H7 (cell line): ENCODE results near the gene LSM14A. TPM values are rescaled to one million over a fixed set of nuclear protein-coding genes. Genes with fewer than 3 reads are reported as not detected.
"Not testable (repeated sequence)": the region's sequence is repeated elsewhere in the genome, so short reads cannot be mapped to it uniquely, and the experiment has no call there.

Experiments used
- DNase-seq: peaks from one replicate; pipeline ENCODE4 v3.0.0; 2012
- H3K27me3 ChIP-seq: 2 replicates; pipeline ENCODE4 v1.6.0; 2011; ENCODE audit warnings: mild to moderate bottlenecking, low read length; ENCODE audit not compliant: control insufficient read depth, insufficient read depth
- H3K36me3 ChIP-seq: replicated peaks from 2 replicates; pipeline ENCODE4 v1.5.1; 2011; ENCODE audit warnings: low read length; ENCODE audit not compliant: control insufficient read depth, insufficient read depth
- H3K4me3 ChIP-seq: 2 replicates; pipeline ENCODE4 v1.5.1; 2011; ENCODE audit warnings: low read depth, mild to moderate bottlenecking, control low read depth, low read length, moderate library complexity; ENCODE audit not compliant: insufficient read depth
- total RNA-seq: library from RNA; depleted of rRNA; stranded (reverse); fragments of >200 nt; shearing (Covaris generic); gene quantifications from 2 replicates; pipeline ENCODE4 v1.2.3, GENCODE V29; 2014

Gene LSM14A
- total RNA-seq, 1 experiment from 2014 or later = 133 TPM

- DNase-seq, H3K36me3 ChIP-seq, H3K27me3 ChIP-seq, H3K4me3 ChIP-seq: not testable (repeated sequence)
Measured at GRCh38 chr19:34175173-34175572, 2.9 kb downstream of the LSM14A start.

GRCh38 chr19:34176581-34176980 lies 4.3 kb downstream of the LSM14A start:
- Histone ChIP-seq H3K27me3 (no peaks in the 10 kb centered on the region), H3K4me3 (no peak overlapping the region), H3K36me3 (peaks cover 2% of the 10 kb centered on the region)
- no peak for DNase-seq

- Histone ChIP-seq H3K4me3 (no peak overlapping the region), H3K36me3 (peaks cover 2% of the 10 kb centered on the region), H3K27me3 (no peaks in the 10 kb centered on the region)
- DNase-seq = no peak
Measured at GRCh38 chr19:34178274-34178610, 5.9 kb downstream of the LSM14A start.

- Histone ChIP-seq H3K27me3 (no peaks in the 10 kb centered on the region), H3K4me3 (no peak overlapping the region), H3K36me3 (peaks cover 2% of the 10 kb centered on the region)
- DNase-seq = no peak
Measured at GRCh38 chr19:34179066-34179465, 6.8 kb downstream of the LSM14A start.

- H3K36me3 ChIP-seq = peaks cover 2% of the 10 kb centered on the region; the same call in 1 of the 2 replicates
- no peak overlapping the region for H3K4me3 ChIP-seq
- H3K27me3 ChIP-seq = no peaks in the 10 kb centered on the region
- no peak for DNase-seq
Measured at GRCh38 chr19:34180273-34180672, 8.0 kb downstream of the LSM14A start.

GRCh38 chr19:34180709-34181108 lies 8.4 kb downstream of the LSM14A start:
- no peak overlapping the region for H3K4me3 ChIP-seq
- DNase-seq = no peak
- no peaks in the 10 kb centered on the region for H3K27me3 ChIP-seq
- H3K36me3 ChIP-seq = peaks cover 2% of the 10 kb centered on the region; the same call in 1 of the 2 replicates

GRCh38 chr19:34181111-34181864 lies 9.0 kb downstream of the LSM14A start:
- no peak for DNase-seq
- no peak overlapping the region for H3K4me3 ChIP-seq
- H3K27me3 ChIP-seq = no peaks in the 10 kb centered on the region
- peaks cover 2% of the 10 kb centered on the region; the same call in 1 of the 2 replicates for H3K36me3 ChIP-seq

- Histone ChIP-seq H3K36me3 (peaks cover 2% of the 10 kb centered on the region; the same call in 1 of the 2 replicates), H3K4me3 (no peak overlapping the region), H3K27me3 (no peaks in the 10 kb centered on the region)
- DNase-seq = no peak
Measured at GRCh38 chr19:34182125-34182524, 9.8 kb downstream of the LSM14A start.

- Histone ChIP-seq H3K4me3 (no peak overlapping the region), H3K27me3 (no peaks in the 10 kb centered on the region), H3K36me3 (no peaks in the 10 kb centered on the region)
- DNase-seq = no peak
Measured at GRCh38 chr19:34184880-34185491, 12.7 kb downstream of the LSM14A start.

GRCh38 chr19:34186205-34186604 lies 13.9 kb downstream of the LSM14A start:
- no peak overlapping the region for H3K4me3 ChIP-seq
- no peak for DNase-seq
- no peaks in the 10 kb centered on the region for H3K36me3 ChIP-seq
- H3K27me3 ChIP-seq = no peaks in the 10 kb centered on the region

- Histone ChIP-seq H3K36me3 (no peaks in the 10 kb centered on the region), H3K4me3 (no peak overlapping the region), H3K27me3 (no peaks in the 10 kb centered on the region)
- DNase-seq = no peak
Measured at GRCh38 chr19:34187011-34187410, 14.7 kb downstream of the LSM14A start.

GRCh38 chr19:34188408-34188807 lies 16.1 kb downstream of the LSM14A start:
- H3K36me3 ChIP-seq = no peaks in the 10 kb centered on the region
- H3K4me3 ChIP-seq = no peak overlapping the region
- no peaks in the 10 kb centered on the region for H3K27me3 ChIP-seq
- DNase-seq = no peak

GRCh38 chr19:34189199-34189916 lies 17.1 kb downstream of the LSM14A start:
- no peak overlapping the region for H3K4me3 ChIP-seq
- H3K27me3 ChIP-seq = no peaks in the 10 kb centered on the region
- DNase-seq = no peak
- peaks cover 1% of the 10 kb centered on the region; the same call in 1 of the 2 replicates for H3K36me3 ChIP-seq

- Histone ChIP-seq H3K36me3 (peaks cover 6% of the 10 kb centered on the region), H3K4me3 (no peak overlapping the region), H3K27me3 (no peaks in the 10 kb centered on the region)
- DNase-seq = no peak
Measured at GRCh38 chr19:34189917-34190425, 17.7 kb downstream of the LSM14A start.
